Lower lobe of right lung (tissue), 2 donors: Measurements from ENCODE around the gene MRPL28. TPM values are rescaled to one million over a fixed set of nuclear protein-coding genes. Genes with fewer than 3 reads are reported as not detected.
A peak's percentile ranks its signal among the peaks of the same experiment; 100 is the strongest.
"Not testable (repeated sequence)": the region's sequence is repeated elsewhere in the genome, so short reads cannot be mapped to it uniquely, and the experiment has no call there.

ENCODE experiments used
- ATAC-seq, 2 donors: fragments of 200-7000 bp; cut with Tn5 transposase; one replicate each; pipeline ENCODE4 v1.9.1; 2020 to 2022; ENCODE audit warnings: mild to moderate bottlenecking in 2 of 2, moderate library complexity in 2 of 2
- DNase-seq: peaks from one replicate; pipeline ENCODE4 v3.0.0-alpha.2; 2020
- H3K27ac ChIP-seq: fragments of 200-600 bp; one replicate; pipeline ENCODE4 v1.8.0; 2022
- H3K27me3 ChIP-seq: fragments of 200-600 bp; one replicate; pipeline ENCODE4 v1.8.0; 2022; ENCODE audit warnings: low read depth
- H3K36me3 ChIP-seq: fragments of 200-600 bp; one replicate; pipeline ENCODE4 v1.8.0; 2022; ENCODE audit warnings: mild to moderate bottlenecking
- H3K4me1 ChIP-seq: fragments of 200-600 bp; one replicate; pipeline ENCODE4 v1.8.0; 2022
- H3K4me3 ChIP-seq: fragments of 200-600 bp; one replicate; pipeline ENCODE4 v1.8.0; 2022; ENCODE audit warnings: mild to moderate bottlenecking
- H3K9me3 ChIP-seq: fragments of 200-600 bp; one replicate; pipeline ENCODE4 v1.8.0; 2022
- intact Hi-C: fragments of 100-400 bp; cut with DNase I; formaldehyde crosslinking; loops from one replicate; pipeline ENCODE4 v1.11.0; 2022
- total RNA-seq: library from RNA; stranded (reverse); fragmentation: NEBNext Ultra II Directional; extraction: Animal tissue kit (Norgen Biotek cat#: 25700); gene quantifications from one replicate; pipeline ENCODE4 v1.2.1, GENCODE V29; 2021
- TF ChIP-seq, protein P1 (sequence below): fragments of 200-600 bp; IDR thresholded peaks from one replicate; pipeline ENCODE4 v1.8.0; 2022; ENCODE audit warnings: antibody characterized with exemption, mild to moderate bottlenecking
- donor health status: DM: no; HTN: yes; CAD: no; lungs with severe emphysema.

MRPL28 gene
- total RNA-seq, 1 donor from 2014 or later = 43.4 TPM

DNA sequence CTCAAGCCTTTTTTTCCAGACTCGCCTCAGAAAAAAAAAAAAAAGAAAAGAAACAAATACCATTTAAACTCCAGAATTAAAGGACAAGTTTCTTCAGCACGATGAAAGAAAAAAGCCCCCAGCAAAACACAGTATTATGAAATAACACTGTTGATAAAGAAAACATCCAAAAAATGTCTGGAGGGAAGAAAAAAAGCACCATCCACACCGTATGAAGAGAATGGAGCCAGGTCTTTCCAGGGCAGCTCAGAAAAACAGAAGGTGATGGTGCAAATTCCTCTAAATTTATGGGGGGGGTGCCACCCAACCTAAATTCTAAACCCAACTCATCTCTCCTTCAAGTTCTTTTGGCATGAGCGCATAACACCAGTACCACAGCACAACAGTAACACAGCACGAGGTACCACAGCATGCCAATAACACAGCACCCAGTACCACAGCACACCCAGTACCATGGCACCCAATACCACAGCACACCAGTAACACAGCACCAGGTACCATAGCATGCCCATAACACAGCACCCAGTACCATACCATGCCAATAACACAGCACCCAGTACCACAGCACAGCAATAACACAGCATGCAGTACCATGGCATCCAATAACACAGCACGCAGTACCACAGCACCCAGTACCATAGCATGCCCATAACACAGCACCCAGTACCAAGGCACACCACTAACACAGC lies 36.8 kb downstream of the MRPL28 start:
- DNase-seq (no peak), ATAC-seq (no peak)
- Histone ChIP-seq H3K4me1 (peaks cover 33% of the 10 kb centered on the region), H3K27ac (no peak overlapping the region), H3K4me3 (no peak overlapping the region), H3K9me3 (no peaks in the 10 kb centered on the region), H3K36me3 (no peaks in the 10 kb centered on the region), H3K27me3 (no peaks in the 10 kb centered on the region)
- TF ChIP-seq, protein P1, sequence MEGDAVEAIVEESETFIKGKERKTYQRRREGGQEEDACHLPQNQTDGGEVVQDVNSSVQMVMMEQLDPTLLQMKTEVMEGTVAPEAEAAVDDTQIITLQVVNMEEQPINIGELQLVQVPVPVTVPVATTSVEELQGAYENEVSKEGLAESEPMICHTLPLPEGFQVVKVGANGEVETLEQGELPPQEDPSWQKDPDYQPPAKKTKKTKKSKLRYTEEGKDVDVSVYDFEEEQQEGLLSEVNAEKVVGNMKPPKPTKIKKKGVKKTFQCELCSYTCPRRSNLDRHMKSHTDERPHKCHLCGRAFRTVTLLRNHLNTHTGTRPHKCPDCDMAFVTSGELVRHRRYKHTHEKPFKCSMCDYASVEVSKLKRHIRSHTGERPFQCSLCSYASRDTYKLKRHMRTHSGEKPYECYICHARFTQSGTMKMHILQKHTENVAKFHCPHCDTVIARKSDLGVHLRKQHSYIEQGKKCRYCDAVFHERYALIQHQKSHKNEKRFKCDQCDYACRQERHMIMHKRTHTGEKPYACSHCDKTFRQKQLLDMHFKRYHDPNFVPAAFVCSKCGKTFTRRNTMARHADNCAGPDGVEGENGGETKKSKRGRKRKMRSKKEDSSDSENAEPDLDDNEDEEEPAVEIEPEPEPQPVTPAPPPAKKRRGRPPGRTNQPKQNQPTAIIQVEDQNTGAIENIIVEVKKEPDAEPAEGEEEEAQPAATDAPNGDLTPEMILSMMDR = no peak
- intact Hi-C loops = no loop called here

DNA sequence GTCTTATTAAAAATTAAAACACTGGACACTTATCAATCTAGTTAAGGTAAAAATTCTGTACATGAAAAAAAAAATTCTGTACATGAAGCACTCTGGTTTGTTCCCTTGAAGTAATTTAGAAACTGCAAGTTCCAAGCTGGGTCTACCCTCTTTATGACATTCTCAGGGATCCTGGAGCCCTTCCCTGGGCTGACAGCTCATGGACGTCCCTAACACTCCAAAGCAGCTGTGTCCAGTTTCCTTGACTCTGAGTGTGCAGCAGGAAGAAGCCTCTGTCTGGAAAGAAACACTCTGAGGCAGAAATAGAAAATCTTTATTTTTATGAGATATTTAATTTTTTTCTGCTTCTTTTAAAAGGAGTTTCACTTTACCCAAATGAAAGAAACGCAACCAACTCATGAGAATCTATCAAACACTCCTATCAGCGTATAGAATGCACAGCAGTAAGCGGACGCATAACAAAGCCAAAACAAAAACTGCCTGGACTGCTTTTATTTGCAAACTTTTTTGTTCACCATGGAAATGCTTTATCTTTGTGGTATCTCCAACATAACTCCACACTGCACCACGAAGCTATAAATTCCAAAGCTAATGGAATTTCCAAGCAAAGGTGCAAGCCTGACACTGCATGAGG lies 39.0 kb downstream of the MRPL28 start:
- DNase-seq, H3K36me3 ChIP-seq, H3K9me3 ChIP-seq, H3K4me3 ChIP-seq, intact Hi-C loops, H3K27me3 ChIP-seq, ATAC-seq: not testable (repeated sequence)
- Histone ChIP-seq H3K27ac (peak overlapping the region; percentile 36), H3K4me1 (peaks cover 43% of the 10 kb centered on the region)

DNA sequence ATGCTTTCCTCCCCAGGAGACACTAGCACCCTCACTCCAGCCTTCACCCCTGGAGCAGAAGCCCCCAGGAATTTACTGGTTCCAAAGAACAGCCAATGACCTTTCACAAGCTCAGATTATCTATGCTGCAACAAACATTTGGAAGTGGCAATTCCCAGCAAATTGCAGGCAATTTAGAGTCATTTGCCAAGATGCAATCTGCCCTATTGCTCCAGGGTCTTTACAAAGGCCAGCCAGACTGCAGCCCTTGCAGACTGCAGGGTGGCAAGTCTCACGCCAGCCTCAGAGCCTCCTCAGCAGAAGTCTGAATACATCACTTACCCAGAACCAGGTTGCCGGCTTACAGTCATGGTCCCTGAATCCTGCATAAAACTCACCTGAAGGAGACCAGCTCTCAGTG lies 39.6 kb downstream of the MRPL28 start:
- no peak overlapping the region for H3K4me3 ChIP-seq
- peaks cover 43% of the 10 kb centered on the region for H3K4me1 ChIP-seq
- DNase-seq (no peak), ATAC-seq (no peak)
- no peaks in the 10 kb centered on the region for H3K36me3 ChIP-seq
- no peaks in the 10 kb centered on the region for H3K9me3 ChIP-seq
- H3K27ac ChIP-seq = no peak overlapping the region
- TF ChIP-seq, protein P1 = no peak
- intact Hi-C loops = no loop called here
- no peaks in the 10 kb centered on the region for H3K27me3 ChIP-seq

DNA sequence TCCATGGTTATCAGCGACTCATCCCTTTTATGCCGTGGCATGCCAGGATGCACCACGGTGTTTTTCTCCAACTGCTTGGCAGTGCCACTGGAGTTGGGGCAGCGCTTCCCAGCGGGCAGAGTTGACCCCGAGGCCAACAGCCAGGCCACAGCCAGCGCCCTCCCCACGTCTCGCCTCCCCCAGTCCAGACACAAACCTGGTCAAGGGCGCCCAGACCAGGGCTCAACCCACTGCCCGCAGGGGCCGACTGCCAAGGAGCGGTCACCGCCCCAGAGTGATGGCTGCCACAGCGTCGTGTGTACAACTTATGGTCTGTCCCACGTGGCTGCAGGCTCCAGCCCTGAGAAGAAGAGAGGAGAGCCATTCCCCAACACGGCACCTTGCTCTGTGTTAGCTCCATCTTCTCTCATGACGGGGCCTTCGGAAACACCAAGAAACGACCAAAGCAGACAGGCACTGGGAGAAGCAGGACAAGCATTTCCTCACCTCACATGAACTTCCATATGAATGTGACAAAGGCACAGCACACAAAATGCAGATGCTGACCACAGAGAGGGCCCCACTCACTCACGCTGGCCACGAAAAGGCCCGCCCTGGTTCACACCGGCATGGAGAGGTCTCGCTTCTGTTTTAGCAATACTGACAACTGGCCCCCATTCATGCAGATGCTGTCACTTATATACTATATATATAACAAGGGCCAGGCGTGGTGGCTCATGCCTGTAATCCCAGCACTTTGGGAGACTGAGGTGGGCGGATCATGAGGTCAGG lies 44.8 kb downstream of the MRPL28 start:
- DNase-seq = no peak
- ATAC-seq = no peak
- H3K36me3 ChIP-seq = no peaks in the 10 kb centered on the region
- TF ChIP-seq, protein P1 = no peak
- H3K4me3 ChIP-seq = peak overlapping the region; percentile 40
- H3K9me3 ChIP-seq = no peaks in the 10 kb centered on the region
- H3K4me1 ChIP-seq = peaks cover 58% of the 10 kb centered on the region
- H3K27me3 ChIP-seq = no peaks in the 10 kb centered on the region
- peak overlapping the region; percentile 89 for H3K27ac ChIP-seq
- intact Hi-C loops = no loop called here

DNA sequence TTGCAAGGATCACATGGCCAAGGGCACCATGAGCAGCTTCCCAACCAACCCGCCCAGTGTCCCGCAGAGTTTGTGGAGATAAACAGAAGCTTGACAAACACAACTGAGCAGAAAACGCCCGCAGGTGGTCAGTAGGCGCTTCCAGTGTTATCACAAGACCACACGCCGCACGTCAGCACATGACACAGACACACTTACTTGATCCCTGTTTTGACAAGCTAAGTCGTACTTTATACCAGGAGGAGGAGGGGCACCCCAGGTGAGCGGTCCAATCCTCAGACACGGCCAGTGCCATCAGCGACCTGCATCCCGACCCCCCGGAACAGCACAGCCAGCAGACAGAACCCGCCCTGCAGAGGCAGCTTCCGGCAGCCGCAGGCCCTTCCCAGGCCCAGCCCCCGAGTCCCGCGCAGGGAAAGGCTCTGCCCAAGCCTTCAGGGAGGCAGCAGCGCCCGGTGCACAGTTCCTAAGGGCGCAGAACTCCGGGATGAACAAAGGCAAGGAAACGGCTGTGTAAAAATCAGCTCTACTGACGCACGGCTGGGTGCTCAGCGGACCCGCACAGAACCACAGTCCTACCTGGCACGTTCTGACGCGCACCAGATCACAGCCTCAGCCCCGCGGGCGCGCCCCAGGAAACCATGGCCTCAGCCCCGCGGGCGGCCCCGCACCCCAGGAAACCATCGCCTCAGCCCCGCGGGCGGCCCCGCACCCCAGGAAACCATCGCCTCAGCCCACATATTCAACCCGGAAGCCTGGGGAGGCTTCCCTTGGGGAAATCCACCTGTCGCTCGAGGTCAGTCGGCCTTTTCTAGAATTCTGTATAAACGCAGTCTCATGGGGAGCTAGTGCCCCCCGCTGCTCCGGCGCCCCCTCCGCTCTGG lies 45.6 kb downstream of the MRPL28 start:
- no peaks in the 10 kb centered on the region for H3K9me3 ChIP-seq
- H3K27ac ChIP-seq = peak overlapping the region; percentile 89
- ATAC-seq = no peak
- no peaks in the 10 kb centered on the region for H3K27me3 ChIP-seq
- peaks cover 53% of the 10 kb centered on the region for H3K4me1 ChIP-seq
- TF ChIP-seq, protein P1 = no peak
- no peak for DNase-seq
- peak overlapping the region; percentile 40 for H3K4me3 ChIP-seq
- intact Hi-C loops = no loop called here
- no peaks in the 10 kb centered on the region for H3K36me3 ChIP-seq
